Keratinocyte (primary cell): ENCODE measurements around the gene PTPRN2. TPM values are rescaled to one million over a fixed set of nuclear protein-coding genes. Genes with fewer than 3 reads are reported as not detected.

Experiments
- DNase-seq: peaks from one replicate; pipeline ENCODE4 v3.0.0-alpha.2; 2011; ENCODE audit warnings: low read depth, missing footprints, low spot score
- FAIRE-seq: peaks from 2 replicates; lab custom pipeline; 2011; peaks lifted over from hg19 to GRCh38; lab: Jason Lieb, UNC
- H2AFZ ChIP-seq: 2 replicates; pipeline ENCODE4 v1.6.0; 2012; ENCODE audit warnings: low read length, control low read depth, inconsistent platforms; ENCODE audit not compliant: control insufficient read depth
- H3K27ac ChIP-seq: 2 replicates; pipeline ENCODE4 v1.5.1; 2011; ENCODE audit warnings: low read length; ENCODE audit not compliant: control insufficient read depth, insufficient read depth
- H3K27me3 ChIP-seq: 3 replicates; pipeline ENCODE4 v1.6.0; 2011; ENCODE audit warnings: low read length; ENCODE audit not compliant: control insufficient read depth, insufficient read depth; ENCODE audit errors: extremely low read depth
- H3K36me3 ChIP-seq, 2 experiments: 2 replicates in 1 of 2; 3 replicates in 1 of 2; pipeline ENCODE4 v1.5.1; 2011; ENCODE audit warnings: low read length in 2 of 2, mild to moderate bottlenecking in 1 of 2; ENCODE audit not compliant: control insufficient read depth in 2 of 2, insufficient read depth in 2 of 2; ENCODE audit errors: extremely low read depth in 1 of 2
- H3K4me1 ChIP-seq: 3 replicates; pipeline ENCODE4 v1.5.1; 2011; ENCODE audit warnings: low read length; ENCODE audit not compliant: control insufficient read depth, insufficient read depth; ENCODE audit errors: extremely low read depth
- H3K4me2 ChIP-seq: 3 replicates; pipeline ENCODE4 v1.6.0; 2011; ENCODE audit warnings: low read depth, low read length; ENCODE audit not compliant: control insufficient read depth, insufficient read depth; ENCODE audit errors: extremely low read depth
- H3K4me3 ChIP-seq, 3 experiments: fragments of 200-600 bp in 1 of 3; sonication (generic) in 1 of 3; 2 replicates in 2 of 3; 3 replicates in 1 of 3; pipeline ENCODE4 v1.5.1; 2011 to 2016; ENCODE audit warnings: low read length in 3 of 3, mild to moderate bottlenecking in 3 of 3, control low read depth in 2 of 3, inconsistent platforms in 1 of 3, low read depth in 1 of 3, mixed read lengths in 1 of 3, mixed run types in 1 of 3, moderate library complexity in 1 of 3; ENCODE audit not compliant: control insufficient read depth in 2 of 3, insufficient read depth in 2 of 3; ENCODE audit errors: extremely low read depth in 1 of 3
- H3K79me2 ChIP-seq: 2 replicates; pipeline ENCODE4 v1.6.0; 2012; ENCODE audit warnings: low read length; ENCODE audit not compliant: control insufficient read depth, insufficient read depth
- H3K9ac ChIP-seq: 3 replicates; pipeline ENCODE4 v1.6.0; 2011; ENCODE audit warnings: low read length; ENCODE audit not compliant: control insufficient read depth, insufficient read depth; ENCODE audit errors: extremely low read depth
- H3K9me1 ChIP-seq: 3 replicates; pipeline ENCODE4 v1.6.0; 2011; ENCODE audit warnings: low read length; ENCODE audit not compliant: control insufficient read depth, insufficient read depth; ENCODE audit errors: extremely low read depth
- H3K9me3 ChIP-seq: 2 replicates; pipeline ENCODE4 v1.5.1; 2012; ENCODE audit warnings: low read depth, low read length; ENCODE audit not compliant: control insufficient read depth
- H4K20me1 ChIP-seq: 3 replicates; pipeline ENCODE4 v1.6.0; 2011; ENCODE audit warnings: low read length; ENCODE audit not compliant: control insufficient read depth, insufficient read depth; ENCODE audit errors: extremely low read depth
- CTCF ChIP-seq, 3 experiments: IDR thresholded peaks in 1 of 3; conservative IDR thresholded peaks in 1 of 3; optimal IDR thresholded peaks in 1 of 3; 2 replicates in 2 of 3; 3 replicates in 1 of 3; pipeline versions ENCODE3 to v1.5.1; 2011; ENCODE audit warnings: low read length in 3 of 3, mild to moderate bottlenecking in 3 of 3, moderate library complexity in 2 of 3, control low read depth in 1 of 3, inconsistent platforms in 1 of 3; ENCODE audit not compliant: insufficient read depth in 2 of 3; ENCODE audit errors: extremely low read depth in 1 of 3
- EZH2 ChIP-seq: IDR thresholded peaks from one replicate; pipeline ENCODE4 v1.6.1; 2012; ENCODE audit warnings: inconsistent platforms, mild to moderate bottlenecking, low read length, moderate library complexity
- dilution Hi-C: fragments of 300-500 bp; cut with MboI; formaldehyde crosslinking; loops from one replicate; pipeline ENCODE4 v1.7.0; 2020; ENCODE audit warnings: low sequenced_read_pairs; ENCODE audit not compliant: extremely low pct_ligation_motif_present
- polyA plus RNA-seq, 5 experiments: library from polyadenylated mRNA; depleted of rRNA in 3 of 5; stranded (reverse) in 3 of 5; stranded (forward) in 1 of 5; unstranded in 1 of 5; fragments of >200 nt; gene quantifications; 1 replicate in 1 of 5; 2 replicates in 3 of 5; 3 replicates in 1 of 5; pipeline versions ENCODE4 v1.2.1 to v1.2.3, GENCODE V29; 2011 to 2012; ENCODE audit warnings: missing spikeins in 2 of 5, low read depth in 1 of 5, low replicate concordance in 1 of 5

PTPRN2 gene
- polyA plus RNA-seq, 1 donor (not counting 4 experiments of a cell fraction or from before 2014, with no cell fraction given): not detected

- H3K4me3 ChIP-seq: no peak overlapping the region
- dilution Hi-C loops: no loop called here
- H3K4me2 ChIP-seq: no peak overlapping the region
- no peak for FAIRE-seq
- H3K79me2 ChIP-seq: no peaks in the 10 kb centered on the region
- no peaks in the 10 kb centered on the region for H3K27me3 ChIP-seq
- TF ChIP-seq EZH2 (no peak), CTCF (optimal IDR thresholded peaks at IDR 0.05 in 1 of 3, IDR thresholded peaks at IDR 0.05 in 1 of 3, conservative IDR thresholded peaks at IDR 0.05 in 1 of 3; ENCODE audit: extremely low read depth in 1 of 3, insufficient read depth in 2 of 3, low read length in 3 of 3) (no peak)
- no peak overlapping the region for H3K27ac ChIP-seq
- no peaks in the 10 kb centered on the region for H3K4me1 ChIP-seq
- no peaks in the 10 kb centered on the region for H3K9me1 ChIP-seq
- no peak for DNase-seq
- no peaks in the 10 kb centered on the region for H4K20me1 ChIP-seq
- H2AFZ ChIP-seq: no peak overlapping the region
- no peaks in the 10 kb centered on the region for H3K36me3 ChIP-seq
- peaks cover 41% of the 10 kb centered on the region for H3K9me3 ChIP-seq
- no peak overlapping the region for H3K9ac ChIP-seq
Measured at GRCh38 chr7:158259671-158260418, 327.8 kb downstream of the PTPRN2 start.

- dilution Hi-C loops: no loop called here
- H3K9me1 ChIP-seq: no peaks in the 10 kb centered on the region
- H3K79me2 ChIP-seq: no peaks in the 10 kb centered on the region
- no peak overlapping the region for H2AFZ ChIP-seq
- no peak overlapping the region for H3K9ac ChIP-seq
- no peak for TF ChIP-seq EZH2
- TF ChIP-seq CTCF (optimal IDR thresholded peaks at IDR 0.05 in 1 of 3, IDR thresholded peaks at IDR 0.05 in 1 of 3, conservative IDR thresholded peaks at IDR 0.05 in 1 of 3; ENCODE audit: extremely low read depth in 1 of 3, insufficient read depth in 2 of 3, low read length in 3 of 3): no peak
- no peak overlapping the region for H3K4me3 ChIP-seq
- no peaks in the 10 kb centered on the region for H3K27me3 ChIP-seq
- no peak overlapping the region for H3K27ac ChIP-seq
- FAIRE-seq: no peak
- no peaks in the 10 kb centered on the region for H3K4me1 ChIP-seq
- H3K4me2 ChIP-seq: no peak overlapping the region
- H3K36me3 ChIP-seq: no peaks in the 10 kb centered on the region
- peaks cover 36% of the 10 kb centered on the region for H3K9me3 ChIP-seq
- DNase-seq: no peak
- H4K20me1 ChIP-seq: no peaks in the 10 kb centered on the region
Measured at GRCh38 chr7:158259141-158259540, 328.5 kb downstream of the PTPRN2 start.
